Panc1 (cell line): ENCODE measurements around the gene MPPED1. TPM values are rescaled to one million over a fixed set of nuclear protein-coding genes. Genes with fewer than 3 reads are reported as not detected.

Experiments
- ATAC-seq: fragments of 200-7000 bp; cut with Tn5 transposase; 2 replicates; pipeline ENCODE4 v1.9.1; 2020; ENCODE audit warnings: mild to moderate bottlenecking, moderate library complexity
- BruUV-seq: library from RNA; stranded (reverse); fragments of 400-500 nt; replicated peaks from 2 replicates; lab custom pipeline; 2021; lab: Mats Ljungman, UMichigan
- CTCF ChIA-PET: fragments of 300-600 bp; sonication (Branson Sonifier 250); formaldehyde crosslinking; loops from one replicate; lab custom pipeline; 2022; ENCODE audit warnings: antibody characterized with exemption; lab: Charles Lee
- POLR2A ChIA-PET: fragments of 300-600 bp; sonication (Branson Sonifier 250); formaldehyde crosslinking; loops from one replicate; lab custom pipeline; 2022; ENCODE audit warnings: antibody characterized with exemption; lab: Charles Lee
- DNase-seq: peaks from one replicate; pipeline ENCODE4 v3.0.0-alpha.2; 2010; ENCODE audit warnings: low read depth, low spot score
- H3K27ac ChIP-seq: 2 replicates; pipeline ENCODE4 v1.5.1; 2011; ENCODE audit warnings: mild to moderate bottlenecking, low read length, inconsistent platforms
- H3K27me3 ChIP-seq: fragments of 200-500 bp; sonication (Bioruptor generic); 2 replicates; pipeline ENCODE4 v1.6.0; 2014; ENCODE audit warnings: low read length, inconsistent platforms; ENCODE audit not compliant: control insufficient read depth, insufficient read depth
- H3K36me3 ChIP-seq: fragments of 200-500 bp; sonication (Bioruptor generic); 2 replicates; pipeline ENCODE4 v1.5.1; 2014; ENCODE audit warnings: inconsistent platforms, mild to moderate bottlenecking, low read length, moderate library complexity; ENCODE audit not compliant: control insufficient read depth, insufficient read depth
- H3K4me1 ChIP-seq: 2 replicates; pipeline ENCODE4 v1.5.1; 2011; ENCODE audit warnings: inconsistent platforms, mild to moderate bottlenecking, low read length, moderate library complexity; ENCODE audit not compliant: control insufficient read depth, insufficient read depth
- H3K4me3 ChIP-seq, 2 experiments: 2 replicates each; pipeline ENCODE4 v1.5.1; 2011 to 2012; ENCODE audit warnings: low read depth in 2 of 2, low read length in 2 of 2, mild to moderate bottlenecking in 2 of 2, inconsistent platforms in 1 of 2, moderate library complexity in 1 of 2
- H3K9me3 ChIP-seq: fragments of 200-500 bp; sonication (Bioruptor generic); 2 replicates; pipeline ENCODE4 v1.5.1; 2014; ENCODE audit warnings: low read depth, mild to moderate bottlenecking, inconsistent platforms, low read length, moderate library complexity; ENCODE audit not compliant: control insufficient read depth, insufficient read depth
- CTCF ChIP-seq: fragments of 450-650 bp; IDR thresholded peaks from 2 replicates; pipeline ENCODE4 v1.5.1; 2017; ENCODE audit warnings: mild to moderate bottlenecking
- POLR2AphosphoS5 ChIP-seq: IDR thresholded peaks from 2 replicates; pipeline ENCODE4 v1.6.1; 2012; ENCODE audit warnings: mild to moderate bottlenecking, low read depth, low read length, moderate library complexity
- SIN3A ChIP-seq: IDR thresholded peaks from 2 replicates; pipeline ENCODE4 v1.6.1; 2012; ENCODE audit warnings: low read depth, mild to moderate bottlenecking, low read length, moderate library complexity, borderline replicate concordance; ENCODE audit not compliant: insufficient read depth
- TCF7L2 ChIP-seq: IDR thresholded peaks from 2 replicates; pipeline ENCODE4 v1.6.1; 2011; ENCODE audit warnings: mild to moderate bottlenecking, low read depth, low read length, inconsistent platforms
- in situ Hi-C: cut with HindIII; loops from 2 replicates; pipeline ENCODE4 v1.10.0; 2016; ENCODE audit warnings: low sequenced_read_pairs, low pct_unique_long_range_greater_than_20kb
- intact Hi-C: fragments of 100-400 bp; cut with micrococcal nuclease; formaldehyde crosslinking; loops from one replicate; pipeline ENCODE4 v1.10.0; 2022; ENCODE audit not compliant: unreplicated experiment
- total RNA-seq: library from RNA; stranded (reverse); gene quantifications from one replicate; pipeline ENCODE4 v1.2.1, GENCODE V29; 2021; ENCODE audit not compliant: unreplicated experiment
- TF ChIP-seq, protein P1 (sequence below), 2 experiments: IDR thresholded peaks; 2 replicates each; pipeline ENCODE4 v1.6.1; 2011 to 2012; ENCODE audit warnings: low read depth in 2 of 2, control low read depth in 1 of 2, low read length in 1 of 2, mild to moderate bottlenecking in 1 of 2, moderate library complexity in 1 of 2; ENCODE audit not compliant: insufficient read depth in 1 of 2

Gene MPPED1
- total RNA-seq, 1 experiment from 2014 or later: not detected

GRCh38 chr22:43401233-43401632 lies 10.6 kb upstream of the MPPED1 start:
- TF ChIP-seq CTCF: no peak
- TF ChIP-seq POLR2AphosphoS5: no peak
- TF ChIP-seq, protein P1, sequence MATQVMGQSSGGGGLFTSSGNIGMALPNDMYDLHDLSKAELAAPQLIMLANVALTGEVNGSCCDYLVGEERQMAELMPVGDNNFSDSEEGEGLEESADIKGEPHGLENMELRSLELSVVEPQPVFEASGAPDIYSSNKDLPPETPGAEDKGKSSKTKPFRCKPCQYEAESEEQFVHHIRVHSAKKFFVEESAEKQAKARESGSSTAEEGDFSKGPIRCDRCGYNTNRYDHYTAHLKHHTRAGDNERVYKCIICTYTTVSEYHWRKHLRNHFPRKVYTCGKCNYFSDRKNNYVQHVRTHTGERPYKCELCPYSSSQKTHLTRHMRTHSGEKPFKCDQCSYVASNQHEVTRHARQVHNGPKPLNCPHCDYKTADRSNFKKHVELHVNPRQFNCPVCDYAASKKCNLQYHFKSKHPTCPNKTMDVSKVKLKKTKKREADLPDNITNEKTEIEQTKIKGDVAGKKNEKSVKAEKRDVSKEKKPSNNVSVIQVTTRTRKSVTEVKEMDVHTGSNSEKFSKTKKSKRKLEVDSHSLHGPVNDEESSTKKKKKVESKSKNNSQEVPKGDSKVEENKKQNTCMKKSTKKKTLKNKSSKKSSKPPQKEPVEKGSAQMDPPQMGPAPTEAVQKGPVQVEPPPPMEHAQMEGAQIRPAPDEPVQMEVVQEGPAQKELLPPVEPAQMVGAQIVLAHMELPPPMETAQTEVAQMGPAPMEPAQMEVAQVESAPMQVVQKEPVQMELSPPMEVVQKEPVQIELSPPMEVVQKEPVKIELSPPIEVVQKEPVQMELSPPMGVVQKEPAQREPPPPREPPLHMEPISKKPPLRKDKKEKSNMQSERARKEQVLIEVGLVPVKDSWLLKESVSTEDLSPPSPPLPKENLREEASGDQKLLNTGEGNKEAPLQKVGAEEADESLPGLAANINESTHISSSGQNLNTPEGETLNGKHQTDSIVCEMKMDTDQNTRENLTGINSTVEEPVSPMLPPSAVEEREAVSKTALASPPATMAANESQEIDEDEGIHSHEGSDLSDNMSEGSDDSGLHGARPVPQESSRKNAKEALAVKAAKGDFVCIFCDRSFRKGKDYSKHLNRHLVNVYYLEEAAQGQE (IDR thresholded peaks at IDR 0.05; ENCODE audit: insufficient read depth in 1 of 2, low read depth in 2 of 2, low read length in 1 of 2): no peak
- no peak for TF ChIP-seq TCF7L2
- no peak for TF ChIP-seq SIN3A
- H3K4me1 ChIP-seq: no peaks in the 10 kb centered on the region
- BruUV-seq: no TSS peak

GRCh38 chr22:43401661-43402060 lies 10.2 kb upstream of the MPPED1 start:
- BruUV-seq: no TSS peak
- DNase-seq: no peak

More at GRCh38 chr22:43401233-43401632, 10.6 kb upstream of the MPPED1 start:
- no peaks in the 10 kb centered on the region for H3K9me3 ChIP-seq
- H3K27ac ChIP-seq: no peak overlapping the region
- in situ Hi-C loops: no loop called here
- intact Hi-C loops: no loop called here
- H3K4me3 ChIP-seq: no peak overlapping the region
- ChIA-PET CTCF (no interaction called here), POLR2A (no interaction called here)
- H3K27me3 ChIP-seq: no peaks in the 10 kb centered on the region
- ATAC-seq (no peak), DNase-seq (no peak)
- no peaks in the 10 kb centered on the region for H3K36me3 ChIP-seq

More at GRCh38 chr22:43401661-43402060, 10.2 kb upstream of the MPPED1 start:
- no peaks in the 10 kb centered on the region for H3K9me3 ChIP-seq
- ATAC-seq: no peak
- no peaks in the 10 kb centered on the region for H3K36me3 ChIP-seq
- no peaks in the 10 kb centered on the region for H3K4me1 ChIP-seq
- TF ChIP-seq TCF7L2 (no peak), POLR2AphosphoS5 (no peak), SIN3A (no peak), CTCF (no peak)
- TF ChIP-seq, protein P1 (IDR thresholded peaks at IDR 0.05; ENCODE audit: insufficient read depth in 1 of 2, low read depth in 2 of 2, low read length in 1 of 2): no peak
- intact Hi-C loops (no loop called here), in situ Hi-C loops (no loop called here)
- H3K4me3 ChIP-seq: no peak overlapping the region
- ChIA-PET CTCF (no interaction called here), POLR2A (no interaction called here)
- no peak overlapping the region for H3K27ac ChIP-seq
- no peaks in the 10 kb centered on the region for H3K27me3 ChIP-seq
